SU-DHL-6 (cell line): ENCODE measurements around the gene TRMT1.
A peak's percentile ranks its signal among the peaks of the same experiment; 100 is the strongest.

Source experiments
- H2AFZ ChIP-seq: fragments of 200-600 bp; sonication (generic); 2 replicates; pipeline ENCODE4 v1.6.1; 2014; ENCODE audit warnings: low read depth, mild to moderate bottlenecking, moderate library complexity, mixed read lengths, antibody characterized with exemption, low read length; ENCODE audit not compliant: severe bottlenecking
- H3F3A ChIP-seq: fragments of 200-600 bp; shearing (Covaris generic); 2 replicates; pipeline ENCODE4 v1.6.0; 2016; ENCODE audit warnings: antibody characterized with exemption, mild to moderate bottlenecking; ENCODE audit not compliant: insufficient read depth
- H3K27ac ChIP-seq: fragments of 200-600 bp; sonication (generic); 2 replicates; pipeline ENCODE4 v1.5.1; 2016; ENCODE audit warnings: low read depth, mild to moderate bottlenecking, low read length, moderate library complexity, mixed read lengths
- H3K27me3 ChIP-seq: fragments of 200-600 bp; sonication (generic), shearing (Covaris generic); 2 replicates; pipeline ENCODE4 v1.6.0; 2014; ENCODE audit warnings: mild to moderate bottlenecking, low read length
- H3K36me3 ChIP-seq: fragments of 200-600 bp; sonication (generic); 2 replicates; pipeline ENCODE4 v1.6.1; 2014; ENCODE audit warnings: mild to moderate bottlenecking, low read length, mixed read lengths
- H3K4me2 ChIP-seq: fragments of 300-600, 200-600 bp; shearing (Covaris generic), sonication (generic); 2 replicates; pipeline ENCODE4 v1.6.0; 2014; ENCODE audit warnings: low read length, low read depth, mild to moderate bottlenecking; ENCODE audit not compliant: poor library complexity, severe bottlenecking
- H3K4me3 ChIP-seq: fragments of 200-600 bp; sonication (generic); 2 replicates; pipeline ENCODE4 v1.5.1; 2014; ENCODE audit warnings: antibody characterized with exemption, low read length, mild to moderate bottlenecking, mixed read lengths; ENCODE audit not compliant: insufficient read depth, poor library complexity, severe bottlenecking
- H3K79me2 ChIP-seq: fragments of 200-600 bp; sonication (generic); 2 replicates; pipeline ENCODE4 v1.6.1; 2014; ENCODE audit warnings: mild to moderate bottlenecking, low read length, moderate library complexity; ENCODE audit not compliant: insufficient read depth
- H3K9ac ChIP-seq: fragments of 200-600 bp; sonication (generic); 2 replicates; pipeline ENCODE4 v1.7.0; 2014; ENCODE audit warnings: mild to moderate bottlenecking, low read length
- H3K9me2 ChIP-seq: fragments of 200-600 bp; sonication (generic); replicated peaks from 2 replicates; pipeline ENCODE4 v1.6.1; 2014; ENCODE audit warnings: low read length; ENCODE audit not compliant: insufficient read depth
- H3K9me3 ChIP-seq: fragments of 200-600 bp; sonication (generic); 2 replicates; pipeline ENCODE4 v1.6.1; 2014; ENCODE audit warnings: low read length, mixed read lengths; ENCODE audit not compliant: insufficient read depth
- H4K20me1 ChIP-seq: fragments of 200-600 bp; sonication (generic); 2 replicates; pipeline ENCODE4 v1.6.1; 2014; ENCODE audit warnings: low read depth, mild to moderate bottlenecking, antibody characterized with exemption, low read length, moderate library complexity, mixed read lengths
- CTCF ChIP-seq: fragments of 200-600 bp; sonication (generic); IDR thresholded peaks from one replicate; pipeline ENCODE4 v1.5.1; 2017; ENCODE audit warnings: antibody characterized with exemption, mild to moderate bottlenecking, low read length, moderate library complexity; ENCODE audit not compliant: insufficient read depth, poor library complexity, severe bottlenecking
- EZH2phosphoT487 ChIP-seq: fragments of 200-600 bp; sonication (generic), shearing (Covaris generic); conservative IDR thresholded peaks from 2 replicates; pipeline ENCODE4 v1.6.1; 2018; ENCODE audit warnings: mild to moderate bottlenecking, antibody characterized with exemption, low read length, moderate library complexity, mixed read lengths

TRMT1 gene

GRCh38 chr19:13100841-13101589 is 15.5 kb downstream of the TRMT1 start:
- H3K36me3 ChIP-seq: peaks cover 13% of the 10 kb centered on the region
- H3K4me2 ChIP-seq: peak overlapping the region; percentile 65
- H2AFZ ChIP-seq: no peak overlapping the region
- peak overlapping the region; percentile 77 for H3K4me3 ChIP-seq
- no peaks in the 10 kb centered on the region for H3K9me2 ChIP-seq
- no peaks in the 10 kb centered on the region for H3K9me3 ChIP-seq
- H3K27ac ChIP-seq: no peak overlapping the region
- H3F3A ChIP-seq: peaks cover 42% of the 10 kb centered on the region
- H3K79me2 ChIP-seq: peaks cover 14% of the 10 kb centered on the region
- H4K20me1 ChIP-seq: no peaks in the 10 kb centered on the region
- TF ChIP-seq EZH2phosphoT487 (no peak), CTCF (peak; percentile 43)
- H3K9ac ChIP-seq: peak overlapping the region; percentile 96
- no peaks in the 10 kb centered on the region for H3K27me3 ChIP-seq

- TF ChIP-seq CTCF: no peak
- no peak for TF ChIP-seq EZH2phosphoT487
- H4K20me1 ChIP-seq: no peaks in the 10 kb centered on the region
- no peaks in the 10 kb centered on the region for H3K27me3 ChIP-seq
- H3K79me2 ChIP-seq: peaks cover 14% of the 10 kb centered on the region
- H3K9me3 ChIP-seq: no peaks in the 10 kb centered on the region
- H3K36me3 ChIP-seq: peaks cover 13% of the 10 kb centered on the region
- peak overlapping the region; percentile 35 for H3K4me2 ChIP-seq
- no peak overlapping the region for H3K9ac ChIP-seq
- H3K27ac ChIP-seq: no peak overlapping the region
- no peak overlapping the region for H2AFZ ChIP-seq
- H3F3A ChIP-seq: peaks cover 35% of the 10 kb centered on the region
- no peak overlapping the region for H3K4me3 ChIP-seq
- H3K9me2 ChIP-seq: no peaks in the 10 kb centered on the region
Observed at GRCh38 chr19:13100031-13100588, 16.4 kb downstream of the TRMT1 start.

DNA sequence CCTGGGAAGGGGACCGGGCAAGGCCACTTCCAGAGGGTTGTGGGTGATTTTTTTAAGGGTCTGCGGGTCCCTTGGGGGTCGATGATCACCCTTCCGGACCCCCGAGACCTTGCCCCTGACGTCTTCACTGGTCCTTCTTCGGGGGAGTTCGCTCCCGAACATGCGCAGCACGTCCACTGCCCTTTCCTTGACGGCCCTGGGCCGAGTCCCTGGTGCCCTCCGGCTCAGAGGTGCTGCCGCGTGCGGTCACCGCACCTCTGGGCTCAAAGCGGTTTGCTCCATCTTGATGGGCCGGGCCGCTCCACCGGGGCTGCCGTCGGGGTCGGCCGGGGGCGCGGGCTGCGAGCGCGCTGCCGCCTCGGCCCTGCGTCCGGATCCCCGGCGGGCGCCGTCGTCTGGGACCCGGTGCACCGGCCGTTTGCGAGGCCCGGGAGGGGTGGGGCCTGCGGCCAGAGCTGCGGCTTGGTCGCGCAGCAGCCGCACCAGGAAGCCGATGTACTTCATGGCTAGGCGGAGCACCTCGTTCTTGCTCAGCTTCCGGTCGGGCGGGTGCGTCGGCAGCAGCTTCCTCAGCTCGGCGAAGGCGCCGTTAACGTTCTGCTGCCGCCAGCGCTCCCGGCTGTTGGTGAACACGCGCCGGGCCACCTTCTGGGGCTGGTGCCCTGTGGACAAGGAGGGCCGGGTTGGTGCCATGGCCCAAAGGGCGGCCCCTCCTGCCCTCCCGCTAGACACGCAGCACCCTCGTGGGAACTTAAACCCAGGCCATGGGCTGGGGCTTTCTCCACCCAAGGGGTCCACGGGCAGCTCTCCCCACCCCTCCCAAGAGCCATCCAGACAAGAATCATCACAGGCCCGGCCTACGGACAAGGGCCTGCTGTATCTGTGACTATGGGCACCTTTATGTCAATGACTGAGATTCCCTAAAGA is 17.2 kb downstream of the TRMT1 start:
- Histone ChIP-seq H3K9me2 (no peaks in the 10 kb centered on the region), H3K27ac (no peak overlapping the region), H3K27me3 (no peaks in the 10 kb centered on the region), H3K9me3 (no peaks in the 10 kb centered on the region), H3K79me2 (peaks cover 14% of the 10 kb centered on the region), H3F3A (peaks cover 27% of the 10 kb centered on the region), H3K9ac (peak overlapping the region; percentile 26; the same call in 1 of the 2 replicates), H4K20me1 (no peaks in the 10 kb centered on the region), H3K36me3 (peaks cover 13% of the 10 kb centered on the region), H3K4me2 (peak overlapping the region; percentile 35), H2AFZ (no peak overlapping the region), H3K4me3 (no peak overlapping the region)
- TF ChIP-seq EZH2phosphoT487 (no peak), CTCF (no peak)
